ENCODE data around the gene NAXE. TPM values are rescaled to one million over a fixed set of nuclear protein-coding genes. Genes with fewer than 3 reads are reported as not detected.

Gene NAXE
- total RNA-seq, 4 donors from 2014 or later: 25.1 to 104 (median 77.5) TPM

GRCh38 chr1:156616463-156616862 lies 24.9 kb downstream of the NAXE start:
- peak overlapping the region; percentile 9 to 73 (median 58) for H3K27ac ChIP-seq
- in situ Hi-C loops (cut with MboI; ENCODE audit: low pct_ligation_motif_present in 1 of 4, low pct_unique_long_range_greater_than_20kb in 1 of 4, low sequenced_read_pairs in 3 of 4): loop anchor here in 1 of 4 donors (25.0 kb wide), 1 partner anchor 229 kb away; no protein-coding TSS in a partner anchor
- H3K9me3 ChIP-seq: no peaks in the 10 kb centered on the region
- intact Hi-C loops (cut with DNase I; ENCODE audit: low total_unique reads): loop anchor here (10.0 kb wide), 1 partner anchor 222 kb away; no protein-coding TSS in a partner anchor
- peaks cover 59% of the 10 kb centered on the region for H3K27me3 ChIP-seq
- no peak for DNase-seq
- peaks cover 0 to 9% (median 4%) of the 10 kb centered on the region in 4 donors for H3K4me1 ChIP-seq
- no peak overlapping the region for H3K4me3 ChIP-seq
- WGBS, 2 donors (ENCODE audit: low coverage in 1 of 2): 10% methylated on average over 5 of the region's 5 CpGs; no CpG with 5 or more reads in 1 of the 2 donors
- TF ChIP-seq POLR2AphosphoS5 (IDR thresholded peaks at IDR 0.05) (peak in 2 of 3 donors; percentile 30 to 41), EP300 (IDR thresholded peaks at IDR 0.05; ENCODE audit: low read depth) (no peak), POLR2A (IDR thresholded peaks at IDR 0.05) (no peak)
- TF ChIP-seq, protein P1, sequence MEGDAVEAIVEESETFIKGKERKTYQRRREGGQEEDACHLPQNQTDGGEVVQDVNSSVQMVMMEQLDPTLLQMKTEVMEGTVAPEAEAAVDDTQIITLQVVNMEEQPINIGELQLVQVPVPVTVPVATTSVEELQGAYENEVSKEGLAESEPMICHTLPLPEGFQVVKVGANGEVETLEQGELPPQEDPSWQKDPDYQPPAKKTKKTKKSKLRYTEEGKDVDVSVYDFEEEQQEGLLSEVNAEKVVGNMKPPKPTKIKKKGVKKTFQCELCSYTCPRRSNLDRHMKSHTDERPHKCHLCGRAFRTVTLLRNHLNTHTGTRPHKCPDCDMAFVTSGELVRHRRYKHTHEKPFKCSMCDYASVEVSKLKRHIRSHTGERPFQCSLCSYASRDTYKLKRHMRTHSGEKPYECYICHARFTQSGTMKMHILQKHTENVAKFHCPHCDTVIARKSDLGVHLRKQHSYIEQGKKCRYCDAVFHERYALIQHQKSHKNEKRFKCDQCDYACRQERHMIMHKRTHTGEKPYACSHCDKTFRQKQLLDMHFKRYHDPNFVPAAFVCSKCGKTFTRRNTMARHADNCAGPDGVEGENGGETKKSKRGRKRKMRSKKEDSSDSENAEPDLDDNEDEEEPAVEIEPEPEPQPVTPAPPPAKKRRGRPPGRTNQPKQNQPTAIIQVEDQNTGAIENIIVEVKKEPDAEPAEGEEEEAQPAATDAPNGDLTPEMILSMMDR (IDR thresholded peaks at IDR 0.05): no peak
- no peaks in the 10 kb centered on the region for H3K36me3 ChIP-seq

DNA sequence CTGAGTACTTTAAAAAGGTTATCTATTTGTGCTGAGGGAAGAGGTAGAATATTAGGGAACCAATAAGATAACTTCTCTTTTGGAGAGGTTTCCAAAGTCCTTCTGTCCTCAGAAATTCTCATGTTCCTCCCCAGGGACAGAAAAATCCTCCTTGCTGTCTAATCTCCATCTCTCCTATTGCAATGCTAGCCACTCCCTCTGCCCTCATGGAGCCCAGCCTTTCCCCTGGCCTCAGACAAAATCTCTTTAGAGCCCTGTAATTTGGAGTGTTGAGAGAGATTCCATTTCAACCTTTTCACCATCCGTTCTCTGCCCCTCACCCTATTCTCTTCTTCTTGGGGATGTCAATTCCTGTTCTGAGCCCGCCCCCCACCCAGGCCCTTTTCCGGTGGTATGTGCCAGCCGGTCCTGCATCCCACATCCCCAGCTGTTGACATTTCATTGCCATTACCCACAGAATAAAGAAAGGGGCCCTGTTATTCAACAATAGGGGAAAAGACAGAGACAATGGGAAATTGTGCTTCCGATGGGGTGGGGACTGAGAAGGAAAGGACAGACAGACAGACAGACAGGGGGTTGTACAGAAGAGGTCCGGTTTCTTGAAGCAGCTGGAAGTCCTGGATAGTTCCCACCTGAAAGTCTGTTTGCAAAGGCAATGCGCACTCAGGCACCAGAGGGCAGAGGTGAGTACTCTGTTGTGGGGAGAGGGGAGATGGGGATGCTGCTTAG lies 27.4 kb downstream of the NAXE start, which contains the start of gene HAPLN2:
HAPLN2 (plus strand) TSS at position 563 of the 729 bp plus-strand sequence. CDS start 4,076 bp downstream, outside the sequence.
- H3K27ac ChIP-seq: no peak within 1 kb of the TSS
- H3K27me3 ChIP-seq: peaks cover 64% of the 10 kb centered on the region
- WGBS, 2 donors (ENCODE audit: low coverage in 1 of 2): 10% methylated on average over 5 to 7 of the region's 7 CpGs
- intact Hi-C loops (cut with DNase I; ENCODE audit: low total_unique reads): loop anchor here (10.0 kb wide), 1 partner anchor 224 kb away; no protein-coding TSS in a partner anchor
- no peak for DNase-seq
- in situ Hi-C loops (cut with MboI; ENCODE audit: low pct_ligation_motif_present in 1 of 4, low pct_unique_long_range_greater_than_20kb in 1 of 4, low sequenced_read_pairs in 3 of 4): loop anchor here in 1 of 4 donors (25.0 kb wide), 1 partner anchor 232 kb away; no protein-coding TSS in a partner anchor
- no peaks in the 10 kb centered on the region for H3K9me3 ChIP-seq
- peaks cover 3 to 12% (median 7%) of the 10 kb centered on the region in 4 donors for H3K4me1 ChIP-seq
- no peaks in the 10 kb centered on the region for H3K36me3 ChIP-seq
- TF ChIP-seq, protein P1 (IDR thresholded peaks at IDR 0.05): peak in 1 of 5 experiments; percentile 23
- no peak for TF ChIP-seq POLR2AphosphoS5 (IDR thresholded peaks at IDR 0.05)
- no peak within 1 kb of the TSS for H3K4me3 ChIP-seq

GRCh38 chr1:156619582-156619955 lies 28.0 kb downstream of the NAXE start:
- Histone ChIP-seq H3K27me3 (peaks cover 70% of the 10 kb centered on the region), H3K4me1 (peaks cover 8 to 18% (median 11%) of the 10 kb centered on the region in 4 donors), H3K36me3 (no peaks in the 10 kb centered on the region), H3K27ac (no peak overlapping the region), H3K4me3 (no peak overlapping the region), H3K9me3 (no peaks in the 10 kb centered on the region)
- no peak for DNase-seq
- intact Hi-C loops (cut with DNase I; ENCODE audit: low total_unique reads): loop anchor here (10.0 kb wide), 1 partner anchor 225 kb away; no protein-coding TSS in a partner anchor
- 14 to 25% methylated on average over 1 to 6 of the region's 6 CpGs for WGBS, 2 donors (ENCODE audit: low coverage in 1 of 2)
- in situ Hi-C loops (cut with MboI; ENCODE audit: low pct_ligation_motif_present in 1 of 4, low pct_unique_long_range_greater_than_20kb in 1 of 4, low sequenced_read_pairs in 3 of 4): loop anchor here in 1 of 4 donors (25.0 kb wide), 1 partner anchor 232 kb away; no protein-coding TSS in a partner anchor
- no peak for TF ChIP-seq POLR2AphosphoS5 (IDR thresholded peaks at IDR 0.05)
- no peak for TF ChIP-seq POLR2A (IDR thresholded peaks at IDR 0.05)

- H3K27ac ChIP-seq: no peak overlapping the region
- H3K4me1 ChIP-seq: peaks cover 16 to 25% (median 22%) of the 10 kb centered on the region in 4 donors
- in situ Hi-C loops (cut with MboI; ENCODE audit: low pct_ligation_motif_present in 1 of 4, low pct_unique_long_range_greater_than_20kb in 1 of 4, low sequenced_read_pairs in 3 of 4): loop anchor here in 1 of 4 donors (25.0 kb wide), 1 partner anchor 235 kb away; no protein-coding TSS in a partner anchor
- no peaks in the 10 kb centered on the region for H3K36me3 ChIP-seq
- peaks cover 89% of the 10 kb centered on the region for H3K27me3 ChIP-seq
- TF ChIP-seq POLR2A (IDR thresholded peaks at IDR 0.05) (no peak), EP300 (IDR thresholded peaks at IDR 0.05; ENCODE audit: low read depth) (no peak), POLR2AphosphoS5 (IDR thresholded peaks at IDR 0.05) (no peak)
- TF ChIP-seq, protein P1 (IDR thresholded peaks at IDR 0.05): no peak
- H3K4me3 ChIP-seq: no peak overlapping the region
- H3K9me3 ChIP-seq: no peaks in the 10 kb centered on the region
- 65 to 70% methylated on average over 2 to 6 of the region's 6 CpGs for WGBS, 2 donors (ENCODE audit: low coverage in 1 of 2)
- intact Hi-C loops (cut with DNase I; ENCODE audit: low total_unique reads): loop anchor here (5.0 kb wide), 1 partner anchor 35 kb away; no protein-coding TSS in a partner anchor
- DNase-seq: no peak
Observed at GRCh38 chr1:156622581-156623297, 31.2 kb downstream of the NAXE start.
